K562 (cell line): ENCODE results near the gene USP37. TPM values are rescaled to one million over a fixed set of nuclear protein-coding genes. Genes with fewer than 3 reads are reported as not detected.

Source experiments
- ATAC-seq: fragments of 200-7000 bp; cut with Tn5 transposase; 3 replicates; pipeline ENCODE4 v1.9.1; 2020; ENCODE audit warnings: moderate library complexity
- BruUV-seq: library from RNA; stranded (reverse); fragments of 400-500 nt; replicated peaks from 2 replicates; lab custom pipeline; 2021; lab: Mats Ljungman, UMichigan
- CTCF ChIA-PET: fragments of 300-600 bp; formaldehyde crosslinking; extraction: SDS; loops from one replicate; lab custom pipeline; 2021; ENCODE audit warnings: low intra/inter-chr PET ratio; lab: Yijun Ruan, JAX
- POLR2A ChIA-PET: fragments of 300-600, 350-650 bp; sonication (Branson Sonifier 250); formaldehyde crosslinking; extraction: SDS; loops from one replicate; lab custom pipeline; 2021; ENCODE audit warnings: antibody characterized with exemption, inconsistent platforms; lab: Yijun Ruan, JAX
- DNase-seq, 4 experiments: peaks; one replicate each; pipeline versions ENCODE4 v3.0.0 to v3.0.0-alpha.2; 2011 to 2018; ENCODE audit warnings: low spot score in 3 of 4, mixed read lengths in 3 of 4; ENCODE audit errors: extremely low read depth in 1 of 4
- FAIRE-seq: peaks from 2 replicates; lab custom pipeline; 2011; peaks lifted over from hg19 to GRCh38; lab: Jason Lieb, UNC
- H2AFZ ChIP-seq: 2 replicates; pipeline ENCODE4 v1.6.0; 2011; ENCODE audit warnings: low read depth, low read length, control low read depth, inconsistent platforms
- H3K27ac ChIP-seq: fragments of 200-600 bp; 3 replicates; pipeline ENCODE4 v1.8.0; 2011; ENCODE audit warnings: low read depth, mild to moderate bottlenecking, control low read depth, inconsistent platforms, low read length, moderate library complexity, mixed read lengths; ENCODE audit errors: extremely low read depth
- H3K27me3 ChIP-seq, 2 experiments: fragments of 300-600 bp in 1 of 2; 2 replicates in 1 of 2; 3 replicates in 1 of 2; pipeline versions ENCODE4 v1.6.0 to v1.8.0; 2011; ENCODE audit warnings: inconsistent platforms in 2 of 2, low read length in 2 of 2, mild to moderate bottlenecking in 1 of 2, mixed read lengths in 1 of 2, moderate library complexity in 1 of 2; ENCODE audit not compliant: control insufficient read depth in 2 of 2, insufficient read depth in 2 of 2
- H3K36me3 ChIP-seq: fragments of 300-600 bp; 3 replicates; pipeline ENCODE4 v1.8.0; 2011; ENCODE audit warnings: mild to moderate bottlenecking, low read length, inconsistent platforms; ENCODE audit not compliant: control insufficient read depth, insufficient read depth
- H3K4me1 ChIP-seq, 2 experiments: fragments of 200-600 bp in 1 of 2; replicated peaks in 1 of 2; 2 replicates in 1 of 2; 3 replicates in 1 of 2; pipeline versions ENCODE4 v1.5.1 to v1.8.0; 2011; ENCODE audit warnings: inconsistent platforms in 2 of 2, low read length in 2 of 2, mild to moderate bottlenecking in 1 of 2, mixed read lengths in 1 of 2, moderate library complexity in 1 of 2; ENCODE audit not compliant: control insufficient read depth in 2 of 2, insufficient read depth in 2 of 2
- H3K4me2 ChIP-seq: 2 replicates; pipeline ENCODE4 v1.6.1; 2011; ENCODE audit warnings: low read length, control low read depth, inconsistent platforms, mixed read lengths; ENCODE audit not compliant: insufficient read depth
- H3K4me3 ChIP-seq: fragments of 200-600 bp; sonication (generic), shearing (Covaris generic); 2 replicates; pipeline ENCODE4 v1.5.1; 2016; ENCODE audit warnings: control low read depth, inconsistent platforms
- H3K79me2 ChIP-seq: fragments of 200-600 bp; 3 replicates; pipeline ENCODE4 v1.8.0; 2011; ENCODE audit warnings: low read length, inconsistent platforms; ENCODE audit not compliant: control insufficient read depth, insufficient read depth
- H3K9ac ChIP-seq, 2 experiments: 2 replicates each; pipeline versions ENCODE4 v1.6.0 to v1.6.1; 2011; ENCODE audit warnings: low read depth in 2 of 2, low read length in 2 of 2, control low read depth in 1 of 2, inconsistent platforms in 1 of 2, mild to moderate bottlenecking in 1 of 2, mixed read lengths in 1 of 2; ENCODE audit not compliant: insufficient read depth in 1 of 2
- H3K9me1 ChIP-seq: one replicate; pipeline ENCODE4 v1.6.0; 2011; ENCODE audit warnings: inconsistent platforms, mild to moderate bottlenecking, low read length, moderate library complexity; ENCODE audit not compliant: control insufficient read depth, insufficient read depth
- H3K9me3 ChIP-seq: replicated peaks from 2 replicates; pipeline ENCODE4 v1.5.1; 2011; ENCODE audit warnings: low read depth, low read length, inconsistent platforms; ENCODE audit not compliant: control insufficient read depth, insufficient read depth
- H4K20me1 ChIP-seq: replicated peaks from 2 replicates; pipeline ENCODE4 v1.6.1; 2011; ENCODE audit warnings: low read length, inconsistent platforms, mixed read lengths; ENCODE audit not compliant: control insufficient read depth, insufficient read depth
- ARID2 ChIP-seq: fragments of 450-650 bp; IDR thresholded peaks from 2 replicates; pipeline ENCODE4 v1.6.1; 2017; ENCODE audit warnings: antibody characterized with exemption, mild to moderate bottlenecking
- CC2D1A ChIP-seq: fragments of 450-650 bp; IDR thresholded peaks from 2 replicates; pipeline ENCODE4 v1.6.1; 2017; ENCODE audit warnings: mild to moderate bottlenecking
- CREB3 ChIP-seq: fragments of 450-650 bp; conservative IDR thresholded peaks from 2 replicates; pipeline ENCODE4 v1.6.1; 2016; ENCODE audit warnings: missing genetic modification characterization, low read depth, mild to moderate bottlenecking, missing compliant biosample characterization, moderate library complexity
- HNRNPK ChIP-seq: fragments of 200-400 bp; formaldehyde crosslinking; IDR thresholded peaks from one replicate; pipeline ENCODE4 v1.6.1; 2018; ENCODE audit warnings: mild to moderate bottlenecking, low read depth, low read length; ENCODE audit not compliant: poor library complexity, severe bottlenecking
- IRF9 ChIP-seq: fragments of 450-650 bp; IDR thresholded peaks from 2 replicates; pipeline ENCODE4 v1.6.1; 2016; ENCODE audit warnings: missing biosample characterization, missing genetic modification characterization
- ZNF695 ChIP-seq: fragments of 450-650 bp; formaldehyde crosslinking; IDR thresholded peaks from 2 replicates; pipeline ENCODE4 v1.4.0; 2020; ENCODE audit warnings: mild to moderate bottlenecking, moderate library complexity
- WGBS: fragments of 100-300 bp; shearing (Covaris generic); methylation state at CpG from one replicate; pipeline ENCODE4 v1.1.6; 2016; ENCODE audit warnings: low coverage, mixed read lengths; ENCODE audit not compliant: insufficient coverage; ENCODE audit errors: missing lambda C conversion rate; 5-methylcytosine and 5-hydroxymethylcytosine counted together
- in situ Hi-C: fragments of 300-500 bp; cut with MboI; formaldehyde crosslinking; loops from 4 replicates; pipeline ENCODE4 v1.15.0; 2018; ENCODE audit warnings: inconsistent platforms, mixed read lengths
- intact Hi-C: fragments of 100-400 bp; cut with micrococcal nuclease; formaldehyde crosslinking; loops from 2 replicates; pipeline ENCODE4 v1.14.2; 2022
- polyA plus RNA-seq, 8 experiments: library from polyadenylated mRNA; depleted of rRNA in 4 of 8; stranded (reverse) in 5 of 8; unstranded in 3 of 8; fragments of >200 nt; fragmentation: Nextera tagmentation in 2 of 8; fragmentation: Illumina TruSeq in 1 of 8; extraction: Ambion mirVana in 2 of 8; extraction: Trizol in 1 of 8; gene quantifications; 2 replicates each; pipeline versions ENCODE4 v1.2.1 to v1.2.3, GENCODE V29; 2011 to 2014; ENCODE audit warnings: inconsistent platforms in 1 of 8, missing spikeins in 1 of 8
- total RNA-seq, 7 experiments: library from RNA; depleted of rRNA in 6 of 7; stranded (reverse); fragments of >200 nt in 6 of 7; fragmentation: Illumina TruSeq in 2 of 7; extraction: Trizol in 2 of 7; gene quantifications; 2 replicates each; pipeline versions ENCODE4 v1.2.1 to v1.2.3, GENCODE V29; 2011 to 2021; ENCODE audit warnings: low replicate concordance in 1 of 7

Gene USP37
- total and polyA plus RNA-seq, 9 of the 15 experiments (the other 6 are each of a cell fraction or from before 2014, with no cell fraction given), result 2.0 to 14.2 (median 8.5) TPM

GRCh38 chr2:218431878-218432277 is 136.3 kb downstream of the USP37 start:
- Histone ChIP-seq H3K36me3 (no peaks in the 10 kb centered on the region), H3K27ac (no peak overlapping the region), H3K9me3 (no peaks in the 10 kb centered on the region), H3K4me3 (no peak overlapping the region), H3K9ac (no peak overlapping the region), H3K4me1 (peaks cover 5 to 25% of the 10 kb centered on the region in 2 experiments), H3K9me1 (no peaks in the 10 kb centered on the region), H3K79me2 (no peaks in the 10 kb centered on the region), H3K4me2 (no peak overlapping the region), H4K20me1 (no peaks in the 10 kb centered on the region), H3K27me3 (no peaks in the 10 kb centered on the region), H2AFZ (no peak overlapping the region)
- intact Hi-C loops, result no loop called here
- no peak for TF ChIP-seq ZNF695 (CRISPR knock-in tag)
- no peak for TF ChIP-seq CC2D1A
- TF ChIP-seq HNRNPK, result no peak
- TF ChIP-seq IRF9 (tag), result no peak
- TF ChIP-seq CREB3 (tag), result no peak
- no peak for TF ChIP-seq ARID2
- FAIRE-seq, result no peak
- ATAC-seq, result no peak
- WGBS, result 50% methylated on average over 10 of the region's 10 CpGs
- CTCF ChIA-PET, result no interaction called here
- in situ Hi-C loops, result no loop called here
- DNase-seq, result no peak
- POLR2A ChIA-PET, result interaction anchor here (1.1 to 1.4 kb wide), 2 partner anchors 15 to 24 kb away, joined by 3 to 6 read pairs; no protein-coding TSS in a partner anchor
- BruUV-seq, result no TSS peak
